HG03045 (cell line): ENCODE measurements around the gene VTI1A.

ENCODE experiments used
- ATAC-seq: cut with Tn5 transposase; IDR thresholded peaks from one replicate; pipeline ENCODE4 v1.9.1; 2021; ENCODE audit warnings: mild to moderate bottlenecking, moderate library complexity; ENCODE audit not compliant: unreplicated experiment

The VTI1A gene

DNA sequence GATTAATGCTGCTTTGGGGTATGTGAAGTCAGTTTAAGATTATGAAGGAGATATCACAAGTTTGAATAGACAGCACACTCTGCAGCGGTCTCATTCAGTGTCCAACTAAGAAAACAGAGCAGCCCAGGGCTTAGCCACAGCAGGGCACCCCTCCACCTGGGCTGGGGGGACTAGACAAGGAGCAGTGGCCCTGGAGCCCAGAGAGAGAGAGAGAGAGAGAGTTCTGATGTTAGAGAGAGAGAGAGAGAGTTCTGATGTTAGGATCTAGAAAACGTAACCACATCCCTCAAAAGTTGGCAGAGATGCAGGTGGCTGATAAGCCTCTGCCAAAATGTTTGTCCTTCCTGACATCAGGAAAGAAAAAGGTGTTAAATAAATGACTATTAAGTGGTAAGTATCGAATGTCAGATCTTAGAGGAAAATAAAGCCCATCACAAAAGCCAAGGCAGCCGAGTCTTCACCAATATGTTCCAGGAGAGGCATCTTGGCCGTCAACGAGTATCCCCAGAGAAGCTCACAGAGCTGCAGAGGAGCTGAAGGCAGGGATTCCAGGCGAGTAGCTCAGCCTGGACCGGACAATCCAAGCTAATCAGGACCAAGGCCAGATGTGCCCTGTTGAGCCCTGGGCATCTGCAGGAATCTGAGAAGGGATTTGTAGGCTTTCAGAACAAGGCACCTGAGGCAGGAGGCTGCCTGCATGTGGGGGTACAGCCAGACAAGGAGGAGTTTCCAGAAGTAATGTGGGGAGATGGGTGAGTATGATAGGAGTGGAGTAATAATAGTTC lies 352.9 kb downstream of the VTI1A start:
- no peak for ATAC-seq

DNA sequence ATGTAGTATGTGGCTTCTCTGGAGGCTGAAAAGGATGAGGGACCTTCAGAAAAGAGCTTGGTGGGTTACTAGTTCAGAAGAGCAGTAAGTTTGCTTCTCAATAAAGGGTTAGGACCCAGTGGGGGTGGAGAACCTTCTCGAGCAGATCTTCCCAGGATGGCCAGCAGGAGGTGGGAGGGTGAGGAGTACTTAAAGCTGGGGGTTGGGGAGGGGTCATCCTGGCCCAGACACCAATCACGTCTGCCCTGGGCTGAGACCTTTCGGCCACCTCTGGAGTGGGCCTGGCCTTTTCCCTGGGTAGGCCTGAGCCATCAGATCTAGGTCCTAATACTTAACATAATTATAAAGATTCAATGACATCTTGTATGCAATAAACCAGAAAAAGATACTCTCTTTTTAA lies 354.0 kb downstream of the VTI1A start:
- ATAC-seq, result no peak

DNA sequence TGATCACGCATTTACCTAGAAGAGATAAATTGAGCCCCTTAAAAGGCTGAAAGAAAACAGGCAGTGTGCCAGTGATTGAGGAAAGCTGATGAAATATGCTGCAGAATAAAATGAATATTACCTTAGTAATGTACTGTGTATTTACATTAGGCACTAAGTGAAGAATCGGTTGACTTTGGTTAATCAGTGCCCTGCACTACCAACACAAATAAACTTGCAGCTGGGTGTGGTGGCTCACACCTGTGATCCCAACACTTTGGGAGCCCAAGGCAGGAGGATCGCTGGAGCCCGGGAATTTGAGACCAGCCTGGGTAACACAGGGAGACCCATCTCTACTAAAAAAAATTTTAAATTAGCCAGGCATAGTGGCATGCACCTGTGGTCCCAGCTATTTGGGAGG lies 354.7 kb downstream of the VTI1A start:
- no peak for ATAC-seq

DNA sequence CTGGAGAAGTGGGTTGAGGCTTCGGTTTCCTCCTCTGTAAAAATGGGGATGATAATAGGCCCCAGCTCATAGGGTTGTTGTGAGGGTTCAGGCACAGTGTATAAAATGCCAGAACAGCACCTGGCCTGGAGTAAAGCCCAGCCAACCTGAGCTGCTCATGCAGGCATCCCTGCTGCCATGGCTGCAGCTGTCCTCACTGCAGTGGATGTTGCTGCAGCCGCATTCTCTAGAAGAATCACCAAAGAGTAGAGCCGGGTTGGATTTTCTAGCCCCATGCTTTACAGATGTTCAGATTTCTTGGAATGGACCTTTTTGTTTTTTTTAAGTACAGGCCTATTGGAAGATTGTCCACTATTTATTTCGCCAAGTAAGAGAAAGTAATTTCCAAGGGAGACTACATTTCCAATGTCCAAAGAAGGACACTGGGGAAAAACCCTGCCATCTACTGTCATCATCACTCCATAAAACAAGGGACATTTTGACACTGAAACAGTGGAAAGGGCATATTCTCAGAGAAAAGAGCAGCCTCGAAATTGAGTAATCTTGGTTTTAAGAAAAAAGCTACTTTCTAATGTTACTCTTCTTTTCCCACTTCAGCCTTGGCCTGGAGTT lies 355.5 kb downstream of the VTI1A start:
- no peak for ATAC-seq

DNA sequence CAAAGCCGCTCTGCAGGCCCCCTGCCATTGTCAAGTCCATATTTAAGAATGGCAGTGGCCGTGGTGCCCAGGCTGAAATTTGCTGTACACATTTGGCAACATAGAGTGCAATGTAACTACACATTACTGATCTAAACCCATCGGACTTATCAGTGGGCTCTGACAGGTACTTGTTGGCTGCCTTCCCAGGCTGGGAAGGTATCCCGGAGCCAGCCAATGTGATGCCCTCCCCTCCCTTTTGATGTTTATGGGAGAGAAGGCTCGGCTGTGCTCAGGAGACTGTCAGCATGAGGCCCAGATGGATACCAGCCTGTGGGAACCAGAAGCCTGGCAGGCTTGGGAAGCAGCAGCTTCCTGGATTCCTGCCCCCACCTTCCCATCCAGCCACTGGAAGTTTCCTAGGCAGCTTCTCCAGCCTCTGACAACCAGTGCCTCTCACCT lies 357.0 kb downstream of the VTI1A start:
- ATAC-seq, result no peak

DNA sequence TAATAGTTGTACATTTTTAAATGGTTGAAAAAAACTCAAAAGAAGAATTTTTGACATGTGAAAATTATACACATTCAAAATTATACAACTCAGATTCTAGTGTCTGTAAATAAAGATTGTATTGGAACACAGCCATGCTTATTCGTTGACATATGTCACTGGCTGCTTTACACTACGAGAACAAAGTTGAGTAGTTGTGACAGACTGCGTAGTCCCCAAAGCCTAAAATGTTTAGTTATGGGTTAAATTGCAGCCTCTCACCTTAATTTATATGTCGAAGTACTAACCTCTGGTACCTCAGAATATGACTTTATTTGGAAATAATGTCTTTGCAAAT lies 358.2 kb downstream of the VTI1A start:
- ATAC-seq, result no peak

DNA sequence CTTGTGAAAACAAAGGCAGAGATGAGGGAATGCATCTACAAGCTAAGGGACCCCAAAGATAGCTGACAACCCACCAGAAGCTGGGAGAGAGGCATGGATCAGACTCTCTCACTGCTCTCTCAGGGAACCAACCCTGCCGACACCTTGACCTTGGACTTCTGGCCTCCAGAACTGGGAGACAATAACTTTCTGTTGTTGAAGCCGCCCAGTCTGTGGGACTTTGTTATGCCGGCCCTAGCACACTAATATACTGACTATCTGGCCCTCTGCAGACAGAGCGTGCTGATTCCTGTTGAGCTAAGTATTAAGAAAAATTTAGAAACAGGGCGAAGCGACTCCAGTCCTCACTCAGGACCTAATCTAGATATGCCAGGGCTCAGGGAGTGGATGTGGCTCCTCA lies 358.7 kb downstream of the VTI1A start:
- no peak for ATAC-seq

DNA sequence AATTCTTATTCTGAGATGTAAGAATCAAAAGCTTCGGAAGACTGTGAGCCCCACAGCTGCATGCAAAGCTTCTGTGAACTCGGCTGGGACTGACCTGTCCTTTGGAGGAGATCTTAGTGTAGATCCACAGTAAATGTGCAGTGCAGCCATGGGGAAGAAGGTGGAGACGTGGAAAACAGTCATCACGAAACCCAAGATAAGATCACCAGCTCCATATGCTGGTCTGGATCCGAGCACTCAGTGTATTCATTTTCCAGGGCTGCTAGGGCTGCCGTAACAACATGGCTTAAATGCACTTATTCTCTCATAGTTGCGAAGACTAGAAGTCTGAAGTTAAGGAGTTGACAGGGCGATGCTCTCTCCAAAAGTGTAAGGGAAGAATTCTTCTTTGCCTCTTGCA lies 360.0 kb downstream of the VTI1A start:
- ATAC-seq, result no peak

DNA sequence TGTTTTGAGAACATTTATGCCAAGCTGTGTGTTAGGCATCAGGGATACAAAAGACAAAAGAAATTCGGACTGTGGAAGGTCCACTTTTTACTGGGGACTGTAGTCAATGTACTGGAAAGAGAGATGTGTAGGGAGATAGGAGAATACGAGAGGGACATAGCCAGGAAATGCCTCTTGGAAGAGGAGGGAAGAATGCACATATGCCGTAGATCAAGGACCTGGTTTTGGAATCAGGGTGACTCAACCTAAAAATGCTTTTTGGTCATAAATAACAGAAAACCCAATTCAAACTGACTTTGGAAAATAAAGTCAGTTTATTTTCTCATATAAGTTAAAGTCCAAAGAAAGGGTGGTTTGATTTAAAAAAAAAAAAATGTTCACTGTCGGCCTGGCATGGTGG lies 362.7 kb downstream of the VTI1A start:
- ATAC-seq, result no peak

DNA sequence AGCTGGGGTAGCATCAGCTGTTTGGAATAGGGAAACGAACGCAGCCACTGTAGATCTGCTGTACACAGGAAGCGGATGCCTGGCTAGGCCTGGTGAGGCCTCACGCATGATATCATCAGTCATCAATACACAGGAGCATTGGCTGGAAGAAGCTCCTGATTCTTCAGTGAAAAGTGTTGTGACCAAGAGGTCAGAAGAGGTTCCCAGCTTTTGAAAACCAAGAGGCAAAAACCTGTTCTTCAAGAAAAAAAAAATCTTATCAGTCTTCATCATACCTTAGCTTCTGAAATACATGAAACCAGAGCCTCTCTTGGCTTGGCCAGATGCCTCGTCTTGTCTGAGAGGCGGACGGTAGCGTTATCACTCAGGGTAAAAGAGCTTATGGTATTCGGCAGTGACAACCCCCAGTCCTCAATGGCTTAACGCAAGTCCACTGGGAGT lies 363.7 kb downstream of the VTI1A start:
- ATAC-seq, result no peak

DNA sequence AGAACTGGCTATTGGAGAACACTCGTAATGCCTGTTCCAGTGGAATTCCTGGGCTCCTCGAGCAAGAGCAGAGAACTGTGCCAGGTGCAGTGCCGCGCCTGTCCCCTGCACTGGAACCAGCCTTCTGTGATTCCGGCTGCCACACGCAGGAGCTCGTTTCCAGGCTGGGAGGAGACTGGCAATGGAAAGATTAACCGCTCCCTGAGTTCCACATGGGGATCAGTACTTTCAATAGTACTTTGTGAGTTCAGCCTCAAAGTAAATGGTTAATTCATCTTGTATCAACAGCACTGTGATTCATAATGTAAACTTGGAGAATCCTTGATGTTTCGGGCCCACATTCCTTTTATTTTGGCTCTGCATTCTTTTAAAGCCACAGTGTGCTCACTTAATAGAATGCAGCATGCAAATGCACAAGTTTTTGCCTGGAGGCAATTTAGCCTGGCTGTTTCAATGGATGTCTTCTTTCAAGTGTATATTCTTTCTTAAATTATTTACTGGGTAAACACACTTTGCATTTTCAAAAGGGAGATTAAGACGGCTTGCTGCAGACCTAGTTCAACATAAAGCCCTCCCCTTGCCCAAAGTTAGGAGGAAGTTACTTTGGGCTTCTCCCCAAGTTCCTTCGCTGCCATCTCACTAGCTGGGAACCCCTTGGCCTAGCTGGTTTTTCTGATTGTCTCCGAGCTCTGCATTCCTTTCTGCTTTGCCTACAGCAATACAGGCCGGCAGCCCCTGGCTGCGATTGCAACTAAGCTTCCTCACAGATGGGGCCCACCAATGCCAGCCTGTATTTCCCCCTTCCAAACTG lies 364.9 kb downstream of the VTI1A start:
- ATAC-seq, result no peak

DNA sequence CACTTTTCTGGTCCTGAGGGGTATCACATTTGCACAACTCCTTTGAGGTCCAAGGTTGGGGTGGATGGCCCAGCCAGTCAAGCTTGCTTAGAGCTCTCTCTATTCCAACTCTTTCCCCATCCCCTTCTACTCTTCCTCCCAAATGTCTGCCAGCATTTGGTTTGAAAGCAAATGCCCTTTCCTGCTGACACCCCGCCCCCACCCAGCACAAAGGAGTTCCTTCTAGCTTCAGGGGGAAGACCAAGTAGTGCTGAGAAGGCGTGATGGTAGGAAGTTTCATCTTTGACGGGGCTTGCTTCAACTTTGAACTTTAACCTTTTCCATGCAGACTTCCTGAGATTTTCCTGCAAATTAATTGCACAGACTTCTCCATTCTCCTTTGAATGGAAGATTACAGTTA lies 365.6 kb downstream of the VTI1A start:
- ATAC-seq, result no peak

DNA sequence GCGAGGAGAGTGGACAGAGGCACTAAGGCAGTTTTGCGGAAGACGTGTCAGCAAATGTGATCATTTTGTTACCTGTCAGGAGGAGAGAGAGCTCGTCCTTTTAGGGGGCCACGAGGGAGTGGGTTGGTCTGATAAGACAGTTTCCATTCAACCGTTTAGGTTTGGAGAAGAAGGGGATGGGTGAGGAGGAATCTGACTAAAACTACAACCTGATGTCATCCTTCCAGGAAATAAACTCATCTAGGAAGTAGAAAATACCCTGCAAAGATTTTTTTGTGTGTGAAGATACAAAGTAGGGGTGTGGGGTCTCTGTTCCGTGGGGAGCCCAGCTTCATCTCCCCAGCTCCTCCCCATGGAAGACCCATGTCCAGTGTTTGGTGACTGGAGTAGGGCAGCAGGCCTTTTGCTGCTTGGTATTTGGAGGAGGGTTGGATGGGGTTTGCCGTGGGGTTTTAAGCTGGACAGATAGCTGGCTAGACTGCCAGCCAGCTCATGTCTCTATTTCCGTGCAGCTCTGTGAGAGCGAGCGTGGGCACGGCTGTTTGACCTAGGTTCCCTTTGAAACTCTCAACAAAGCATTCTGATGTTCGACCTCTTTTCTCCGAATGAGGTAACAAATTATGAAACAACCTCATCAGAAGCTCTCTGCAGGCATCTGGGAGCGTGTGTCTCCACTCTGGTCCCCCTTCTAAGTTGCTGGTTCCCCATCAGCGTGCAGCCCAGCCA lies 367.0 kb downstream of the VTI1A start:
- no peak for ATAC-seq

DNA sequence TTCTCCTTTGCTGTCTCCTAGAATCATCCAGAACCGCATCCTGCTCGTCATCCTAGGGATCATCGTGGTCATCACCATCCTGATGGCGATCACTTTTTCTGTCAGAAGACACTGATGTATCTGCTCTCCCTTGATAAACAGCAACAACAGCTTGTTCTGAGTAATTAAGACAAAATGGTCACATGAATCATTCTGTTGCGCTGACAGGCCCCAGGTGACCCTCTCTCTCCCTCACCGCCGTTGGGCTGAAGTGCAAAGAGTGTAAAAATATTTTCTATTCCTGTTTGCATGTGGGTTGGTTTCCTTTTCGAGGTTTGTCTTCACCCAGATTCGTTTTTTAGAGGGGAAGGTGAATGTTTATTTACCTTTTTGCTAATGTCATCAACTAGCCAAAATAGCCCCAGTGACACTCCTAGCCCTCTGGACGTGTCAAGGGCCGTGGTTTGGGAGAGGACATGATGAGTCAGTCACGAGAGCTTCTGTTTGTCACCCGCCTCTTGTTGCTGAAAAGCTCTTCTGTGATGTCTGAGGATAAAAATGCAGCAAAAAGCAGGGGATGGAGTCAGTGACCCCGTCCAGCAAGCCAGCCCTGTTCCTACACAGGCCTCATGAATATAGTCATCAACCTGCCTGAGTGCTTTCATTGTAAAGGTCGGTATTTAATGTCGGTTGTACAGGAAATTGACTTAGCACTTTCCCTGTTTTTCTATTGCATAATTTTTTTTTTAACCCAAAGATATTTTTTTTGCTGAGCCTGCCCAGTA lies 368.4 kb downstream of the VTI1A start:
- no peak for ATAC-seq

DNA sequence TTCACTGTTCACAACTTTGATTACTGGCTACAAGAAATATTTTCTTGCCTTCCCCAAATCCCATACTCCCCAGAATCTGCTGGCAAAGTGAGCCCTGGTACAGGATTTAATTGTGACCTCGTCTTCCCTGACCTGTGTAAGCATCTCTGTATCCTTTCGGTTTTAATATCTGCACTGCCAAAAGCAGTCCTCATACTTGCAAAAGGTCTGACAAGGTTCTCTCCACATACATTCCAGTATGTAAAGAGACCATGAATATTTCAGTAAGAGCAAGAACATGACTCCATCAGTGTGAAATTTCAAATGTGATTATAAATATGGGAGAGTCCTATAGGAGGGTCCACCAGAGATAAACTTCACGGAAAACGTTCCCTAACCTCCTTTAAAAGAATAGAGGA lies 369.0 kb downstream of the VTI1A start:
- ATAC-seq, result no peak

DNA sequence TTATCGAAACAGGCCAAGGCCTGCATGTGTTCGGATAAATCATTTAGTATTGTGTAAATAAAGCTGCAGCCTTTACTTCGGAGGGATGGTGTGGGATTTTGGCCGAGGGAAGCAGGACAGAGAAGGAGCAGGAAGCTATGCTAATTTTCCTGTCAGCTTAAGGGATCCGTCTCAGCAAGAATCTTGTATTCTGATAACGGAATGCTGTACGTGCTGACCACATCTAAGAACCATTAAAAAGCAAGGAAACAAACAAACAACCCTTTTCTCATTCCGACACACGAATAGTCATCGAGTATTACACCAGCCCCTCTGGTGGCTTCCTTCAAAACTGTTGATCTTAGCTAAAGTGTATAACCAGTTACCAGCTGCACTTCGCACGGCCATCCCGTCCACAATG lies 369.9 kb downstream of the VTI1A start:
- no peak for ATAC-seq

DNA sequence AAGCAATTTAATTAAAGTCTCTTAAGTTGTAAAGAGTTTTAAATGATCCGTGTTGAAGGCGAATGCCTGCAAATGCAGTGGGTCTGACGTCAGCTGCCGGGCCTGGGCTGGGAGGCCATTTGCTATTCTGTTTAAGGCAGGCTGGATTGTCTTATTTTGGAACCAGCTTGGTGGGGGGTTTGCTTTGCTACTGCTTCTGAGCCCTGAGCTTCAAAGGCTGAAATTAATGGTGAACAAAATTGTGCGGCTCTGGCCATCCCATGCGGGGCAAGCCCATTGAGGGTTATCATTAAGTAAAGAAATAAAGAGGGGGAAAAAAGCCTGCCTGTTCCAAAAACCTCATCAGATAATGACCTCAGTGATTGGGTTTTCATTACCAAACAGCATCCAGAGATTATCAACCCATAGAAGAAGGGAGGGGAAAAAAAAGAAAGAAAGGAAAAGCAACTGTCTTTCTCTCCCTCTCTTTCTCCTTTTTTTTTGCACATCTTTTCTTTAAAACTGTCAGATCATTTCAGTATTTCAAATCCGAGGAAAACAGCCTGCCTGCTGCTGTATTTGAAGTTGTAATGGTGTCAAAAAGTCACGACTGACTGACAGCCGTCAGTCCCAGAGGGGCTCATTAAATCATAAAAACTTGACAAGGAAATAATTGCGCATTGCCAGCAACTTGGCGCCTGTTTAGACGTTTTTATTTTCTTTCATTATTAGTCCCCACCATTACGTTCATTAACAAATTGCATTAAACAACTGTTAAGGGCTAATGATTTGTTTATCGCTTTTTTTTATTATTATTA lies 371.2 kb downstream of the VTI1A start:
- ATAC-seq, result no peak

DNA sequence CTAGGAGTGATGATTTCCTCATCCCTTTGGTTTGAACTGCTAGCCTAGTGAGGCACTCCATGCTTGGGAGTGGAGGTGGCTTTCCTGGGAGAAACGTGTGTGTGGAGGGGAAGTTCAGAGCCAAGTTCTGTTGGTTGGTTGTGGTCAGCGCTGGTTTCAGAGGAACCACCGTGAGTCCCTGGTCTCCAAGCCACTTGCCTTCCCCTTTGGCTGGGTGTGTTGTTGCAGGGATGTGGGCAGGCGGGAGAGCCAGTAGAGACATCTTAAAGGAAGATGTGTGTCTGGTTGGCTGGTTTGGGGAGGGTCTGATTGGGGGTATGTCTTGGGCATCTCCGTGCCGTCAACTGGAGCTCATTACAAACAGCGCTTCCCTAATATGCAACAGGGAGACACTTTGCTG lies 372.2 kb downstream of the VTI1A start:
- ATAC-seq, result no peak

DNA sequence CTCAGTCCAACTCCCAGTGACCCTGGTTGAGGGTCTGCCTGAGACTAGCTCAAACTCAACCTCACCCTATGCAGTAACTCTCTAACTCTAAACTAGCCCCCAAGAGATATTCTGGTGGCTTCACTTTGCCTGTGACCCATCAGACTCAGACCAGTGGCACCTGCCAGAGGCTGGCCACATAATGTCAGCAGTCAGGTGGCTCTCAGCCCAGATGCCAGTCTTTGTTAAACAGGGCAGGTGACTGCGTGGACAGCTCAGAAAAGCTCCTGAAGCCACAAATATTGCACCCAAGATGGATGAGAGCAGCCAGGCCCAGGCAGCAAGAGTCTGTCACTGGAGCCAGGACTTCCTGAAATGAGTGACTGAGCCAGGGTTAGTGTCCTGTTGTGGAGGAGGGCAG lies 373.3 kb downstream of the VTI1A start:
- no peak for ATAC-seq

DNA sequence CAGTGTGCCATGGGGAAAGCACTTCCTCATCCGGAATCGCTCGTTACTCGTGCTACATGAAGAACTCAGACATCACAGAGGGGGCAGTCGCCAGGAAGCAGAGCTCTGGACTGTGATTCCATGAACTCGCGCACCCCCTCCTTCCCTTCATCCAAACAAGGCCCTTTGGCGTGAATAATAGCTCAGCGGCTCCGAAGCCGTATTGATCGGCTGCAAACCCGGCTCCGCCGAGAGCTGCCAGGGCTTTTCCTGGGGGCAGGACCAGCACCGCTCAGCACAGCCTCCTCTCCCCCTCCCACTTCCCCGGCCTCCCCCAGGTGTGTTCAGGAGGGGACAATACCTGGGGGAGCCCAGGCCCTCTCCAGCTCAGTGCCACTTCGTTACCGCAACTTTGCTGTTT lies 374.0 kb downstream of the VTI1A start:
- ATAC-seq, result no peak
